Neural cell (in vitro differentiated cells): ENCODE measurements around the gene GNG12. TPM values are rescaled to one million over a fixed set of nuclear protein-coding genes. Genes with fewer than 3 reads are reported as not detected.

Source experiments
- H2AFZ ChIP-seq: fragments of 200-600, 300-800 bp; sonication (generic), shearing (Covaris generic); 2 replicates; pipeline ENCODE4 v1.6.0; 2014; ENCODE audit warnings: low read depth, mild to moderate bottlenecking, antibody characterized with exemption, low read length, moderate library complexity
- H3F3A ChIP-seq: fragments of 200-600 bp; shearing (Covaris generic); 2 replicates; pipeline ENCODE4 v1.6.1; 2016; ENCODE audit warnings: mild to moderate bottlenecking, moderate library complexity, mixed read lengths, antibody characterized with exemption, low read length; ENCODE audit not compliant: insufficient read depth, poor library complexity, severe bottlenecking
- H3K27ac ChIP-seq: fragments of 200-600, 300-800 bp; sonication (generic), shearing (Covaris generic); 2 replicates; pipeline ENCODE4 v1.5.1; 2014; ENCODE audit warnings: mild to moderate bottlenecking, low read length, moderate library complexity
- H3K27me3 ChIP-seq: fragments of 300-800, 200-600 bp; sonication (generic), shearing (Covaris generic); 2 replicates; pipeline ENCODE4 v1.6.0; 2014; ENCODE audit warnings: mild to moderate bottlenecking, low read depth, low read length, moderate library complexity; ENCODE audit not compliant: insufficient read depth
- H3K36me3 ChIP-seq: fragments of 300-800, 200-600 bp; sonication (generic), shearing (Covaris generic); 2 replicates; pipeline ENCODE4 v1.5.1; 2014; ENCODE audit warnings: mild to moderate bottlenecking, antibody characterized with exemption, low read length, moderate library complexity; ENCODE audit not compliant: insufficient read depth
- H3K4me2 ChIP-seq: fragments of 300-800, 200-600 bp; sonication (generic), shearing (Covaris generic); 2 replicates; pipeline ENCODE4 v1.6.0; 2014; ENCODE audit warnings: mild to moderate bottlenecking, low read length
- H3K4me3 ChIP-seq: fragments of 300-800, 200-600 bp; sonication (generic), shearing (Covaris generic); 2 replicates; pipeline ENCODE4 v1.5.1; 2014; ENCODE audit warnings: mild to moderate bottlenecking, low read length, moderate library complexity
- H3K79me2 ChIP-seq: fragments of 200-600 bp; shearing (Covaris generic); replicated peaks from 2 replicates; pipeline ENCODE4 v1.6.0; 2014; ENCODE audit warnings: mild to moderate bottlenecking, low read length, moderate library complexity; ENCODE audit not compliant: insufficient read depth
- H3K9ac ChIP-seq: fragments of 300-800, 200-600 bp; sonication (generic), shearing (Covaris generic); 2 replicates; pipeline ENCODE4 v1.6.1; 2016; ENCODE audit warnings: mild to moderate bottlenecking, low read length, mixed read lengths
- H3K9me2 ChIP-seq: fragments of 200-600 bp; shearing (Covaris generic); 2 replicates; pipeline ENCODE4 v1.6.1; 2016; ENCODE audit warnings: mild to moderate bottlenecking, low read length, mixed read lengths; ENCODE audit not compliant: insufficient read depth
- H3K9me3 ChIP-seq: fragments of 200-600, 300-800 bp; sonication (generic), shearing (Covaris generic); 2 replicates; pipeline ENCODE4 v1.6.1; 2016; ENCODE audit warnings: mild to moderate bottlenecking, mixed run types, low read length, moderate library complexity, mixed read lengths
- H4K20me1 ChIP-seq: fragments of 200-600 bp; shearing (Covaris generic); 2 replicates; pipeline ENCODE4 v1.6.1; 2016; ENCODE audit warnings: mild to moderate bottlenecking, mixed run types; ENCODE audit not compliant: insufficient read depth
- CTCF ChIP-seq: fragments of 450-650 bp; IDR thresholded peaks from 2 replicates; pipeline ENCODE4 v1.5.1; 2014; ENCODE audit warnings: antibody characterized with exemption, mild to moderate bottlenecking, moderate library complexity; ENCODE audit not compliant: poor library complexity, severe bottlenecking
- EP300 ChIP-seq: fragments of 450-650 bp; conservative IDR thresholded peaks from 2 replicates; pipeline ENCODE4 v1.6.1; 2014; ENCODE audit warnings: antibody characterized with exemption, mild to moderate bottlenecking, moderate library complexity; ENCODE audit not compliant: poor library complexity, severe bottlenecking
- EZH2 ChIP-seq: fragments of 200-600, 300-800 bp; shearing (Covaris generic), sonication (generic); IDR thresholded peaks from 2 replicates; pipeline ENCODE4 v1.6.1; 2014; ENCODE audit warnings: antibody characterized with exemption, low read length, borderline replicate concordance, mild to moderate bottlenecking; ENCODE audit not compliant: insufficient read depth, poor library complexity, severe bottlenecking
- MXI1 ChIP-seq: fragments of 450-650 bp; conservative IDR thresholded peaks from 2 replicates; pipeline ENCODE4 v1.6.1; 2014; ENCODE audit warnings: antibody characterized with exemption, mild to moderate bottlenecking; ENCODE audit not compliant: poor library complexity, severe bottlenecking
- POLR2AphosphoS5 ChIP-seq: IDR thresholded peaks from 2 replicates; pipeline ENCODE4 v1.6.1; 2012
- RAD21 ChIP-seq: fragments of 450-650 bp; conservative IDR thresholded peaks from 2 replicates; pipeline ENCODE4 v1.6.1; 2014; ENCODE audit warnings: antibody characterized with exemption, mild to moderate bottlenecking, moderate library complexity
- REST ChIP-seq: IDR thresholded peaks from 2 replicates; pipeline ENCODE4 v1.6.1; 2012; ENCODE audit warnings: borderline replicate concordance
- SMC3 ChIP-seq: fragments of 450-650 bp; conservative IDR thresholded peaks from 2 replicates; pipeline ENCODE4 v1.6.1; 2014; ENCODE audit warnings: antibody characterized with exemption, mild to moderate bottlenecking, moderate library complexity; ENCODE audit not compliant: poor library complexity
- TAF1 ChIP-seq: IDR thresholded peaks from 2 replicates; pipeline ENCODE4 v1.6.1; 2012; ENCODE audit warnings: low read depth
- polyA plus RNA-seq: library from polyadenylated mRNA; depleted of rRNA; stranded (reverse); fragments of >200 nt; gene quantifications from 2 replicates; pipeline ENCODE4 v1.2.3, GENCODE V29; 2014

GNG12 gene
- polyA plus RNA-seq, 1 donor from 2014 or later, result 0.35 TPM

DNA sequence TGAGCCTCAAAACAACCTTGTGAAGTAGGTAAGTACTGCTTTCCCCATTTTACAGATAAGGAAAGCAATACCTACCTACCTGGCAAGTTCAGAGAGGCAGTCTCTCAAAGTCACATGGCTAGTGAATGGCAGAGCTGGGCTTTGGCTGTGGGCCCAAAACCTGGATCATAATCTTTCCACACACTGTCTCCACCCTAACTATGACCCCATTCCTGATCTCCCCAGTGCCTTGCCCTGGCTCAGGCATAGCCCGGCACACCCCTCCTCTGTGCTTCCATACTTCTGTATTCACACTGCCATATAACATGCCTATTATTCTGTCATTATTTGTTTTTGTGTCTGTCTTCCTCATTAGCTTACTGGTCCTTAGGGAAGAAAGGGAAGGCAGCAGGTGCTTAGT is 15.9 kb downstream of the GNG12 start:
- no peaks in the 10 kb centered on the region for H3K27me3 ChIP-seq
- no peaks in the 10 kb centered on the region for H3K79me2 ChIP-seq
- no peak overlapping the region for H3K4me2 ChIP-seq
- H3K9me3 ChIP-seq, result no peaks in the 10 kb centered on the region
- no peak overlapping the region for H3K9ac ChIP-seq
- H3K27ac ChIP-seq, result no peak overlapping the region
- H3K4me3 ChIP-seq, result no peak overlapping the region
- H2AFZ ChIP-seq, result no peak overlapping the region
- no peaks in the 10 kb centered on the region for H4K20me1 ChIP-seq
- H3K36me3 ChIP-seq, result no peaks in the 10 kb centered on the region
- H3K9me2 ChIP-seq, result no peaks in the 10 kb centered on the region
- TF ChIP-seq EP300 (no peak), EZH2 (no peak), MXI1 (no peak), RAD21 (no peak), SMC3 (no peak), REST (no peak), CTCF (no peak), TAF1 (no peak), POLR2AphosphoS5 (no peak)
- H3F3A ChIP-seq, result no peaks in the 10 kb centered on the region

DNA sequence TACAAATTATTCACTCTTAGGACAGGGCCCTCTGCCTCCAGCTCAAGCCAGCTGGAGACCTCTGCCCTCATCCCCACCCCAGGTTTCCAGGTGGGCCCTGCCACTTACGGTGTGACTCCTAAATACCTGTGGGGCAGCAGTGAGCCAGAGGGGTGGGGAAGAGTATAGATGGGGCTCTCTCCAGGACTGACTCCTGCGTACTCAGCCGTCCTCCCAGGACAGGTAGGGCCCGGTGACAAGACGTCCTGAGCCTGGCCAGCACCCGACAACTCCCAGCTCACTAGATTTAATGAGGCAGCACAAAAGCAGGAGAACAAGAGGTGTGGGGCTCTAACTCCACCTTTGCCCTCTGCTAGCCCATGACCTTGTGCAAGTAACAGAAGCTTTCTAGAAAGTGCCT is 16.8 kb downstream of the GNG12 start:
- H3K4me2 ChIP-seq, result no peak overlapping the region
- TF ChIP-seq RAD21, result no peak
- no peak for TF ChIP-seq SMC3
- TF ChIP-seq EP300, result no peak
- no peak for TF ChIP-seq MXI1
- no peak for TF ChIP-seq REST
- TF ChIP-seq TAF1, result no peak
- no peak for TF ChIP-seq POLR2AphosphoS5
- no peaks in the 10 kb centered on the region for H3K79me2 ChIP-seq
- H2AFZ ChIP-seq, result no peak overlapping the region
- H3K27ac ChIP-seq, result no peak overlapping the region
- H3K4me3 ChIP-seq, result no peak overlapping the region
- no peak overlapping the region for H3K9ac ChIP-seq
- no peaks in the 10 kb centered on the region for H4K20me1 ChIP-seq
- H3K27me3 ChIP-seq, result no peaks in the 10 kb centered on the region
- H3K9me3 ChIP-seq, result no peaks in the 10 kb centered on the region
- H3K36me3 ChIP-seq, result no peaks in the 10 kb centered on the region
- no peaks in the 10 kb centered on the region for H3F3A ChIP-seq
- H3K9me2 ChIP-seq, result no peaks in the 10 kb centered on the region
